D721Med (cell line): ENCODE measurements around the gene LDB3.

ENCODE experiments used
- DNase-seq: peaks from one replicate; pipeline ENCODE4 v3.0.0; 2011; ENCODE audit warnings: low spot score; ENCODE audit not compliant: insufficient read length
- FAIRE-seq: peaks from 2 replicates; lab custom pipeline; 2011; peaks lifted over from hg19 to GRCh38; lab: Jason Lieb, UNC
- CTCF ChIP-seq: IDR thresholded peaks from 2 replicates; pipeline ENCODE4 v1.5.1; 2012; ENCODE audit warnings: mild to moderate bottlenecking, control low read depth; ENCODE audit not compliant: insufficient read depth; ENCODE audit errors: missing control alignments

LDB3 gene

DNA sequence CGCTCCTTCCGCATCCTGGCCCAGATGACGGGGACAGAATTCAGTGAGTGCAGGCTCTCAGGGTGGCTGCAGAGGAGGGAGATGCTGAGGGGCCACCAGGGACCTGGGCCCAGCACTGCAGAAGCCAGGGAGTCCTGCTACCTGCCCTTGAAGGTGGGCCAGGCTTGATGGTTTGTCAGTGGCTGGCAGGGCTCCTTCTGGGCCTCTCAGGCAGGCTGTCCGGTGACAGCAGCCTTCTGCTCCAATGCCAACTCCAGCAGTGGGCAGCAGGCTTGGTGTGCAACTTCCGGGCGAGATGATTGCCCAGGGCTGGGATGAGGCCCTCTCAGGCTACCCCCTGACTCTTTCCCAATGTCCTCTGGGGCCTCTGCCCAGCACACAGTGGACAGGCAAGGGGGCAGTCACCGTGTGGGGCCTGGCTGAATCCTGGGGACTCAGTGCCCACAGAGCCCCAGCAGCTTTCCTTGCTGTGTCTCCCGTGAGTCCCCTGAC lies 23.8 kb downstream of the LDB3 start:
- no peak for DNase-seq
- FAIRE-seq: no peak
- no peak for TF ChIP-seq CTCF

DNA sequence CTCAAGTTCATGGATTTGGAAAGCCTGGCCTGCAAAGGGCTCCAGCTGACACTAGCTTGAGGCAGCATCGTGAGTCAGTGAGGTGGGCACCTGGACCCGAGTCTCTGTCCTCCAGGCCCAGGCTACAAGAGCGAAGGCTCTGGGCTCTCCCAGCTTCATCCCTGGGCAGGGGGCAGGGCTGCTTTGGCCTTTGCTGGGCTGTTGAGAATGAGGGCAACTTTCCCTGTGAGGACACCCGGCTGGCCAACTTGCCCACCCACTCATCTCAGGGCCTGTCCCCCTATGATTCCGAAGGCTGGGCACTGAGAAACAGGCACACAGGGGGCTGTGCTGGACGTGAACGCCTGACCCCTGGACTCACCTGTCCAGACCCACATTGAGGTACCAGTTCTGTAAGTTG lies 24.4 kb downstream of the LDB3 start:
- TF ChIP-seq CTCF: no peak
- no peak for DNase-seq
- no peak for FAIRE-seq

DNA sequence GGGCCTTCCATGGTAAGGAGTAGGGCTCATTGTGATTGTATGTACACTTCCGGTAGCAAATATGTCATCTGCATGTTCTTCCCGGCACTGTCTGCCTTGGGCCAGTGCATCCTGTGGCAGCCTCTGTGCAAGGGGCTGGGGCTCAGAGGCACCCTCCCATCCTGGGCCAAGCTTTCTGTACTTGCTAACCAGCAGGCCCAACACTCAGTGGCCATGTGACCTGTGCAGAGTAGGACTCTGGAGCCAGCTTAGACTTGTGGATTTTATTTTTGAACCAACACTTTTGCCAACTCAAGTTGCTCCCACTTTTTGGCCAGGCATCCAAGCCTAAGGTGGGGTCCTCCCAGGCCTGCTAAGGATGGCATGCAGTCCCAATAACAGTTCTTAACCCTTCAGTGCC lies 25.0 kb downstream of the LDB3 start:
- TF ChIP-seq CTCF: no peak
- no peak for FAIRE-seq
- DNase-seq: no peak

DNA sequence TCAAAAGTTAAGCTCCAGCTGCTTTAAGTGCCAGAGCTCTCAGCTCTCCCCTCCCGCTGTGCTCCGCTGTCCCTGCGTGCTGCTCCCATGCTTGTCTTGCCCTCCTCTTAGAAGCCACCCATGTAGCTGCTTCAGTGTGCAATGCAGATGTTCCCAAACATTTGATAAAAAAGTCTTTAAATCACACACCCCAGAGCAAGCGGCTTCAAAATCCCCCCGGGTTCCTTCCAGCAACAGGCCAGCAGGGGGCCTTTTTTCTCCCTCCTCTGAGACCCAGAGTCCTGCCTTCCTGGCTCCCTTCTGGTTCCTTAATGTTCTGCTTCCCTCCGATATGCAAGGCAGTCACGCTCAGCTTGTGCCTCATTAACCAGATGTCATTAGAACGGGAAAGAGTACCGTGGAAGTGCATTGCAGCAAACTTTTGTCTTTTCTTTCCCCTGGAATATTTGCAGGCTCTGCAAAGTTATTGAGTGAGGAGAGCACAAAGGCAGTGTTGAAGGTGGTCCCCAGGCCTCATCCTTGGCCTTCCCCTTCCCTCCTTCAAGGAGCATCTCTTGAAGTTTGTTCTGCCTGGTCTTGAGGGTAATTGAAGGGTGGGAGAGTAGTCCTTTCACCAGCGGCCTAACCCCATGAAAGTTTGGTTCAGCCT lies 25.5 kb downstream of the LDB3 start:
- TF ChIP-seq CTCF: peak; percentile 62
- FAIRE-seq (no peak), DNase-seq (no peak)

DNA sequence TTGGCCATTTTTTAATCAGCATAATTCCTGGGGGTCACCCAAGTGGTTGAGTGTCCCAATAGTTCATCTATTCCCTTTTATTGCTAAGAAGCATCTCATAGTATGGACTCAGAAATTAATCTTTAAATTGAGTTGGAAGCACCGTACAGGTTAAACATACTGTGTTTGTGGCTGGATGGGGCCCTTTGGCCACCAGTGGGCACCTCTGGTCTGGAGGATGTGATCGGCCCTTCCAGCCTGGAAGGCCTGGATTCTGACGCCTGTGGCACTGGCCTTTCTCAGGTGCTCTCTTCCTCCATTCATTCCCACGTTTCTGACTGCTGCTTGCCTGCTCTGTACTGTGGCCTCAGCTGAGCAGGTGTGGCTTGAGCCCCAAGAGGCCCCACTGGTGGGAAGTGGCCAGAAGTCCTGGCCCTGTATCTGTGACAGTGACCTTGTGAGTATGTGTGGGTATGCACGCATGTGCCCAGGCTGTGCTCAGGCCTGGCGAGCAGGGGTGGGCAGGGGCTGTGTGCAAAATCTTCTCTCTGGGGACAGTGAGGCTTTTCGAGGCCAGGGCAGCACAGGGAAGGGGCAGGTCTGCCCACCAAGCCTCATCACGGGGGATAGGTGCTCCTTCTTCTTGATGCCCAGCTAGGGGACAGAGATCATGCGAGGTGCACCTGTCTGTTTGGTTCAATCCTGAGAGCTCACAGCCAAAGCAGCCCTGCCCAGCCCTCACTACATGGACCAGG lies 30.1 kb downstream of the LDB3 start:
- DNase-seq (no peak), FAIRE-seq (no peak)
- no peak for TF ChIP-seq CTCF

DNA sequence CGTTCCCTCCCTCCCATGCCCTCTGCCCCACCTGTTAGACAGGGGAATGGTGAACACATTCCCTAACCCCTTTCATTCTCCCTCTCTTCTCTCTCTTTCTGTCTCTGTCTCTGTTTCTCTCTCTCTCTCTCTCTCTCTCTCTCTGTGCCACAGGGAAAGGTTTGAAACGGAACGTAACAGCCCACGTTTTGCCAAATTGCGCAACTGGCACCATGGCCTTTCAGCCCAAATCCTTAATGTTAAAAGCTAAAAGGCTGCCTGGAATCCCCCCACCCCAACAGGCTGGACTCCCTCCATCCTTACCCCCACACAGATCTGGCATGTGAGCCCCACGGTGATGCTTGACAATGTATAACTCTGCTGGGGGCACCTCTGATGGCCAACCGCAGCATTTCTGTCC lies 30.8 kb downstream of the LDB3 start:
- FAIRE-seq: no peak
- no peak for DNase-seq
- no peak for TF ChIP-seq CTCF

GRCh38 chr10:86699541-86699940 lies 31.2 kb downstream of the LDB3 start:
- TF ChIP-seq CTCF: no peak
- FAIRE-seq (no peak), DNase-seq (no peak)
